HG03025 (cell line): ENCODE data around the gene PRXL2A.

Source experiments
- ATAC-seq: cut with Tn5 transposase; IDR thresholded peaks from one replicate; pipeline ENCODE4 v1.9.1; 2021; ENCODE audit warnings: mild to moderate bottlenecking, moderate library complexity; ENCODE audit not compliant: unreplicated experiment, low FRiP score

The PRXL2A gene

DNA sequence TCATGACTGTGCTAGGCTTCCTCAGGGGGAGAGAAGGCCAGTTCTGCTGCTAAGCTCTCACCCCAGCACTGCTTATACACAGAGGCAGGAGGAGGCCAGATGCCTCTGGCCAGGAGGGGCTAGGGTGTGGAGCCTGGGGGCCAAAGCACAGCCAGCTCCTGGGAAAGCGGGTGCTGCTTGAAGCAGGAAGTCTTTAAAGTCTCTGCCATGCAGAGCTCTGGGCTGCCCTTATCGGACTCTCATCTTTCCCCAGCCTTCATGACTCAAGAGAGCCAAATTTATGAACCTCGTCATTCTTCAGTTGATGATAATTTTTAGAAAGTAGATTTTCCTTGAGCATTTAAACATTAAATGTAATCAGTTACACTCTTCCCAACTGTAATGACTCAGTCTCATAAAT is 34.5 kb downstream of the PRXL2A start:
- no peak for ATAC-seq

DNA sequence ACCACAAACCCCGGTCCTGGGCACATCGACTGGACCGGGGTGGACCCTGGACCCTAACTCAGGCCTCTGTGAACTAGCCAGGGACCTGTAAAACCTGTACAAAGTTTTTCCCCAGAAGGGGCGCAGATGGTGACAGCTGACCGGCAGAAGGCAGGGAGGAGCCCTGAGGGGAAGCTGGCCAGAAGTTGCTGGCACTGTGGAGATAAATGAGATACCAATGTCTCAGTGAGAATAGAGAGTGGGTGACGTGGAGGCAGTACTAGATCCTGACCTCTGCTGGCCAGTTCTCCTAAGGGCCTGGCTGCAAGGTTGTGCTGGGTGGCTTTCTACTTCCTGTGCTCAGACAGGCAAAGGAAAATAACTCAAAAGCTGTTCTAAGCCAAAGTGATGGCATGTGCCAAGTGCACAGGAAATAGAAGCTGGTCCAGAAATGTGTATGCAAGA is 35.2 kb downstream of the PRXL2A start:
- ATAC-seq = no peak

DNA sequence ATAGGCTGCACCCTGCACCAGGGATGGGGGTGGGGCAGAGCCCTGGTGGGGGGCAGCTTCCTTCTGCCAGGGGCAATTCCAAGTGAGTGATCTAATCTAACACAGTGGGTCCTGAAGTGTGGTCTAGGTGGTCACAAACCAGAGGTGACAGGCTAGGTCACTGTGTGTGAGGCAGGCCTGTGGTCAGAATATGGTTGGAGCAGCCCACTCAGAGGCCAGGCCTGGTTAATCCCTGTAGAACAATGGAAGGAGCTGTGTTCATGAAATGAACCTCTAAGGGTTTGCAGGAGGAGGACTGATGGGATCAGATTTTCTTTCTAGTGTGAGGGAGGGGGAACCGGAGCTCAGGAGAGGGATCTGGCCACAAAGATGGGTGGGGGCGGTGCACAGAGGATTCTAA is 35.8 kb downstream of the PRXL2A start:
- no peak for ATAC-seq

DNA sequence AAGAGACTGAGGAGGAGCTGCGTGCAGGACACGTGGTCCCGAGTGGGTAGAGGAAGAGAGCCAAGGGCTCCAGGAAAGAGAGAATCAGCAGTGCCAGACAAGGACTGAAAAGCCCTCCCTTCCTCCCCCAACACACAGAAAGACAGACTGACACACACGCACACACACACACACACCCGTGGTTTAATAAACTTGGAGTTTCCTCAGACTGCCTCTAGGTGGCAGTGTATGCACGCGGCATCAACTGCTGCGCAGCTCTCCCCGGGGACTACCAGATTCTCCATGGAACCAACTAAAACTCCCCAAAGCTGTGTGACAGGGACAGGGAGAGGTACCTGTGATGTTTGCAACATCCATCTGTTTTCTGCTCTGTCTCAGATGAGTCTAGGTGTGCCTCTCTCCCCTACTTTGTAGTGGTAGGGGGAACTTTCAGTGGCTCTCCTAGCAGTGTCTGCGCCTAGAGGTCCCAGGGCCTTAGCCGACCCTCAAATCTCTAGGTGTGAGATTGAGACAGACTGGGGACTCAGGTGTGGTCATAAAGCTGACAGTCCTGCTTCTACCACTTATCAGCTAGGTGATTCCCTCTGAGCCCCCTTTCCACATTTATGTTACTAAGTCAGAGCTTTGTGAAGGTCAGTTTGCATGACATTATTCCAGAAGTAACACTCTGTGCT is 36.4 kb downstream of the PRXL2A start:
- peak; percentile 71 for ATAC-seq

DNA sequence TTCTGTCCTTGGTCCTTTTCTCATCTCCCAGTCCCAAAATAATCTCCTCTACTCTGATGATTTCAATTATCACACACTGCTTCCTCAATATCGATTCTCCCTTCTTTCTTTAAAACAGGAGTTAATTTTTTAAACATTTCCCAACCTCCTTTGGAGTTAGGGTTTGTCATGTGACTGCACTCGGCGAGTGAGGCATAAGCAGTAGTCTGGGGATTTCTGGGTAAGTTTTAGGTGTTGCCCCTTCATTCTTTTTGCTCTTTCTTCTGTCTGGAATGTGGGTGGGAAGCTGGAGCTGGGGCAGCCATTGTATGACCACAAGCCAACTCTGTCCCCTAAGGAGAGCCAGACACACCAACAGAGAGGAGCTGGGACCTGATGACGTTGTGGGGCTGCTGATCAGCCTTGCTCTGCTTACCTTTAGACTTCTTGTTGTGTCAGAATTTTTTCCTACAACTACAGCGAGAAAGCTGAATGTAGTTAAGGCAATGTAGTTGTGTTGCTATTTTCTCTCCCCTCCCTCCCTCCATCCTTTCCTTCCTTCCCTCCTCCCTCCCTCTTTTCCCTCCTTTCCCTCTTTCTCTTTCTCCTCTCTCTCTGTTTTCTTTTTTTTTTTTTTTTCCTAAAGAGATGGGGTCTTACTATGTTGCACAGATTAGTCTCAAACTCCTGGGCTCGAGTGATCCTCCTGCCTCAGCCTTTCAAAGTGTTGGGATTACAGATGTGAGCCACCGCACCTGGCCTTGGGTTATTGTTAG is 39.3 kb downstream of the PRXL2A start:
- ATAC-seq = no peak

DNA sequence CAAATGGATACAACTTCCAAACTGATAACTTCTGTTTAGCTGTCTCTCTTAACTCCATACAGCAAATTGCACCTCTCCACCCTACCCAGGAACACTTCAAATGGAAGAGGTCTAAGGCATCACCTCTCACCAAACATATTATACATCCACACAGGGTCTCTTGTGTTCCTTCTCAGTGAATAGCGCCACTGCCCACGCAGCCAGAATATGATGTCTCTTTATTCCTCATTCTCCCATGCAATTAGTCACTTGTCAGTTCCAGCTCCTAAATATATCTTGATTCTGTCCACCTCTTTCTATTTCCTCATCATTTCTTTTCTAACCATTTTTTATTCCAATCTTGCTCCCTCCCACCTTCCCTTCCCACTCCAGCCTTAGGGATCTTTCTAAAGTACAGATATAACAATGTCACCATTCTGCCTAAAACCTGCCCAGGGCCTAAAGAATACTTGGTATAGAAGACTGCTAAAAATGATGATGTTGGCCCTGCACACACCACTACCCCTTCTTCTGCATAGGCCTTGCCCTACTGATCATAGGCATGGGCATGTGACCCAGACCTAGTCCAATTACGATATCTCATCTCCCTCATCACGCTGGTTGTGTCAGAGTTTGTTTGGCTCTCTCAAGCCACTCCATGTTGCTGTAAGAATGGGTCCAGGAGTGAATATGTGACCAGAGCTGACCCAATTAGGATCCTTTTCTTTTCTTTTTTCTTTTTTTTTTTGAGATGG is 40.0 kb downstream of the PRXL2A start:
- no peak for ATAC-seq

DNA sequence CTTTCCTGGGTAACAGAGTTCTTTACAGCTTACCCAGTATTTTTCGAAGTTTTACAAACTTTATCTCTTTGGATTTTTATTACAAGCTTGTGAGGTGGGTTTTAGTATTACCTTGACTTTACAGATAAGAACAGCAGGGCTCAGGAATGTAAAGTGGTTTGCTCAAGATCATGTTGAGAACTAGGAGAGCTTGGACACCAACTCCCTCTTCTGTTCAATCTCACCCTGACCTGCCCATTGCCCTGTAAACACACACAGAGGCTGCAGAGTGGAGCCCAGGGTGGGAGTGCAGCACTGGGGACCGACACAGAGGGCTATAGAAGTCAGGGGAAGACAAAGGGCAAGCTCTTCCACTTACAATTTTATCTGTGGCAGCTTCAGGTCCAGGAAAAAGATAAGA is 41.2 kb downstream of the PRXL2A start:
- no peak for ATAC-seq

DNA sequence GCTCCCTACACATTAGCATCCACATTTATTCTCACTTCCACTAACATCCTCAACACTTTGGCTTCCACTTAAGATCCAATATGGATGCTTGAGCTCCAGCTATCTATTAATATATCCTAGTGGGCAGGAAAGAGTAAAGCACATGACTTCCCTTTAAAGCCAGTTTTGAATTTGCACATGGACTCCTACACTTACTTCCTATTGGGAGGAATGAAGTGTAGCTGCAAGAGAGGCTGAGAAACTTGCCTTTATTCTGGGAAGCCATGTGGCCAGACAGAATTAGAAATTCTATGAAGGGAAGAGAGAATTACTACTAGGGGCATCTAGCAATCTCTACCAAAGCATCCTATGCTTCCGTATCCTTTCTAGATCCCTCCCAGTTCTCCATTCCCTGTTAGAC is 42.8 kb downstream of the PRXL2A start:
- ATAC-seq = no peak

DNA sequence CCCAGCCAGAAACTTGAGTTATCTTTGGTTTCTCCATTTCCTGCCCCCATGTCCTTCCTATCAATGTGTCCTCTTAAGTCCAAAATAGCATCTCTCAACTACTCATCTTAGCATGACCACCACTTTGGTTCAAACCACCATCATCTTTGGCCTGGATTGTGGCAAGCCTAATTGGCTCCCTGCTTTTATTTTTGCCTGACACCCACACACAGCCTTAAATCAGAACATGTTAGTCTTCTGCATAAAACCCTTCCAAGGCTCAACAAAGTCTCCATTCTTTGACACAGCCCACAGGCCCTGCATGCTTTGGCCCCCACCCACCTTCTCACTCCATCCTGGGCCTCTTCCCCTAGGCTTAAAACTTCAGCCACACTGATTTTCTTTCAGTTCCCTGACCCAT is 43.7 kb downstream of the PRXL2A start:
- ATAC-seq = no peak

DNA sequence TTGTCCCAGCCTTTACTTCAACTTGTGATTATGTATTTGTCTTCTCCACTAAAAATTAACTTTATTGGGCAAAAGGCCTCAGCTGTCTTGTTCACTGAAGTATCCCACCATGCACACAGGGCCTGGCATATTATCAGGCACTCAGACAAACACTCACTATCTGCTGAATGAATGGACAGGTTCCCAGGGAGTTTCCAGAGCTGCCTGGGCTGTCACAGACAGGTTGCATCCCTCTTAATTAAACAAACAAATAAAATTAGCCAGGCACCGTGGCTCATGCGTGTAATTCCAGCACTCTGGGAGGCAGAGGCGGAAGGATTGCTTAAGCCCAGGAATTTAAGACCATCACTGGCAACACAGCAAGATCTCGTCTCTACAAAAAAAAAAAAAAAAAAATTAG is 44.3 kb downstream of the PRXL2A start:
- ATAC-seq = no peak

DNA sequence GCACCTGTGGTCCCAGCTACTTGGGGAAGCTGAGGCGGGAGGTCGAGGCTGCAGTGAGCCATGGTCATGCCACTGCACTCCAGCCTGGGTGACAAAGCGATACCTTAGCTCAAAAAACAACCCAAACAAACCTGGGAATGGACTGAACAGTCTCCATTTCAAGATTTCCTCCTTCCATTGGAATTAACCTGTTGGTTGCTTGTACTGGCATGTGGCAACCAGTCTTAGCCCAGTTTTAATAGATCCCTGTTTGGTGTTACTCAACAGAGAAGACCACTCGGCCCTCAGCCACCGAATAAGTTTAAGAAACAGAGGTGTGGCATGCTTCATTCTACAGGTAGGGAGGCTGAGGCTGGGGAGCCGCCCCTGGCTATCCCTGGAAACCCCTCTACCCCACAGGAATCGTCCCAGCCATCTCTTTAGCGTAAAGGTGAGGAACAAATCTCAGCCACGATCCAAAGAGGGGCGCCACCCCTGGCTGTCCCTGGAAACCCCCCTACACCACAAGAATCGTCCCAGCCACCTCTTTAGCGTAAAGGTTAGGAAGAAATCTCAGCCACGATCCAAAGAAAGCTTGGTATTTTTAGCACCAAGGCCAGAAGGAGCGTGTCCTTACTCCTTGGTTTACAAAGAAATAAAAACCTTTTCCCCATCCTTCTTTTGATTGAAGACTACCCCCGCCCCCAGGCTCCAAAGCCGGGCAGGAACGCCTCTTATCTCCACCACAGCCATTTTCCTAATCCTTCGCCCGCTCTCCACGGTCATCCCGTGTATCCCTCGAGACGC is 44.9 kb downstream of the PRXL2A start:
- ATAC-seq = no peak

DNA sequence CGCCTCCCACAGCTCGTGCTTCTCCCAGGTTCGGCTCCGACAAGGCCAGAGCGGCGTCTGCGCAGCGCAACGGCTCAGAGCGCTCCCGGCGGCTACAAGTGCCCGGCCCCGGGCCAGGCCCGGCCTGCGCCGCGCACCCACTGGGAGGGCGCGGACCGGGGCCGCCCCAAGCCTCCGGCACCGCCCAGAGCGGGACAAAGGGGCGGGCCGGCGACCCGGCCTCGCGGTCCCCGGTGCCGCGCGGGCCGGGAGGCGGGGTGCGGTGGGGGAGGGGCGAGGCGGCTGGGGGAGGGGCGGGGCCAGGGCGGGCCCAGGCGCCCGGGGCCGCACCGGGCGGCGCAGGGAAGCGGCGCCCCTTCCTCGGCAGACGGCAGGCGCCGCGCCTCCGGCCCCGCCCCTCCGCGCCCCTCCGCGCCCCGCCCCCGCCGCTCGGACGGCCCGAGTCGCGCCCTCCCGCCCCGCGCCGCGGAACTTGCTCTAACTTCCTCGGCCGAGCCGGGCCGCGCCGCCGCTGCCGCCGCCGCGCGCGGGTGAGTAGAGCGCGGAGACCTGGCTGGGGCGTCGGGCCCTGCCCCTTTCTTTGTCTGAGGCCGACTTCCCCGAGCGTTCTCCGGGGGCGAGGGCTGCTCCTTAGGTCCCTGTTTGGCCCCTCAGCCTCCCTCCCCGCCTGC is 45.6 kb downstream of the PRXL2A start, which contains the start of gene TSPAN14:
TSS of gene TSPAN14 (plus strand) at position 469 of the 671 bp plus-strand sequence. CDS start 34,924 bp downstream, outside the sequence.
- peak; percentile 46 for ATAC-seq

DNA sequence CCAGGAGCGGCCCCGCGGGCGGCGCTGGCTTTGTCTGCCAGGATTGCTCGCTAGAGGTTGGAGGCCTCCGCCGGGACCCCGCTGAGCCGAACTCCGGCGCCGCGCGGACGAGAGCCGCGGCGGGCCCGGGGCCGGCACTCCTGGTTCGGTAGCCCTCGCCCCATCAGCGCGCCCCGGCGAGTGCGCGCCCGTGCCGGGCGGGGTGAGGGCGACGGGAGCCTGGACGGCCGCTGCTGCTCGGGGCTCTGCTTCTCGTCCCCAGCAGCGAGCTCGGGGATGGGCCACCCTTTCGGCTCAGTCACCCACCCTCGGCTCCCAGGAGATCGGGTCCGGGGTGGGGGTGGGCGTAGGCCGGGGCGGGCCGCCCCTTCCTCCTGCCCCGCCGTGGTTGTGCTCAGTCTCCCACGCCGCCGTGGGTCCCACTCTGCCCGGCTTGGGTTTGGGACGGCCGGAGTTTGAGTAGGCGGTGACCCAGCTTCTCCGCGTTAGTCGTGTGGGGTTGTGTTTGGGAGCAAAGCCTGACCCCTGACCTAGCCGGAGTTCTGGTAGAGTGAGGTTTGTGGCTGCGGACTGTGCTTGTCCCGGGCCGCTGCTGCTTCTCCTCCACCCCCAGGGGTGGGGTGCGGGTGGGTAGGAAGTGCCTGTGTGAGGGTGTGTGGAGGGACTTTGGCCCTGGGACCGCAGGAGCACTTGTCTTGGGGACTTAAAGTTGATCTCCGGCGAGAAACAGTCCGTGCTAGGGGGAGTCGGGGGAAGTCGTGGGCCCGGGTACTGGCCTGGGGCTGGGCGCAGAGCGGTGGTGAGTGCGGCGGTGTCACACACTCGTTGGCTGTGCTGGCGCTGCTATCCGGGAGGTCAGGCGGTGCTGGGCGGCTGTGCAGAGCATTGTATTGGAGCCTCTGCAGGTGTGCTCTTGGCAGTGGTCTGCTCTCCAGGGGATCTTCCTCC is 46.4 kb downstream of the PRXL2A start:
- ATAC-seq = peak; percentile 22

DNA sequence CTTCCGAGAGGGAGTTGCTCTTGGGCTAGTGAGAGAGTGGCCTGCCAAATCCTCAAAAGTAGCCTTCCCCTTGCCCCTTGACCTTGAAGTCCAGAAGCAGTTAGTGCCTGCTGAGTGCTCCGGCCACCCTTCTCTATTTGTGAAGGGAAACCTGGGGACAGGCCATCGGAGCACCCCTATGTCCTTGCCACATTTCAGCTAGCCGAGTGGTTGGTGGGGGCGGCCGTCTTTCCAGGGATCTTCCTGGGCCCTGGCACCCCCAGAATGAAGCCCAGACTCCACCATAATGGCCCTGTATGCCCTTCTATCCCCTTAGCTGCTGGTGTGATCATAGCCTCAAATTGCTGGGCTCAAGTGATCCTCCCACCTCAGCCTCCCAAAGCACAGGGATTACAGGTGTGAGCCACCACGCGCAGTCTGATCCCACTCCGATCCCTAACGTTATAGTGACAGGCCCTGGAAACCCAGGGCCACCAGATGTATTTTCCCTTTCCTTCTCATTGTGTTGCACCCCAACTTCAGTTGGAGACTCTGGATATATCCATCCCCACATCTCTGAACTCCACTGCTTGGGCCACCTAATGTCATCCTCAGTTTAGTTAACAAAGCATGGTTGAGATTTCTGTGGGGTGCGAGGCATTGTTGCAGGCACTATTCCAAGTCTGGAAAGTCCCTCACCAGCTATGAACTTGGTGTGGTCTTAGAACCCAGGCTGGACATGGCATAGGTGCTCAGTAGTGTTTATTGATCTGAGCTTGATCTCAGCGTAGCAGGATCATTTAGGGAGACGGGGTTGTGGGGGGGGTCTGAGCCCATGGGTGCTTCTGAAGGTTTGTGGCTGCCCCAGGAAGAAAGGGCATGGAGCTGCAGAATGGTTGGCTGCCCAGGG is 47.4 kb downstream of the PRXL2A start:
- ATAC-seq = no peak

DNA sequence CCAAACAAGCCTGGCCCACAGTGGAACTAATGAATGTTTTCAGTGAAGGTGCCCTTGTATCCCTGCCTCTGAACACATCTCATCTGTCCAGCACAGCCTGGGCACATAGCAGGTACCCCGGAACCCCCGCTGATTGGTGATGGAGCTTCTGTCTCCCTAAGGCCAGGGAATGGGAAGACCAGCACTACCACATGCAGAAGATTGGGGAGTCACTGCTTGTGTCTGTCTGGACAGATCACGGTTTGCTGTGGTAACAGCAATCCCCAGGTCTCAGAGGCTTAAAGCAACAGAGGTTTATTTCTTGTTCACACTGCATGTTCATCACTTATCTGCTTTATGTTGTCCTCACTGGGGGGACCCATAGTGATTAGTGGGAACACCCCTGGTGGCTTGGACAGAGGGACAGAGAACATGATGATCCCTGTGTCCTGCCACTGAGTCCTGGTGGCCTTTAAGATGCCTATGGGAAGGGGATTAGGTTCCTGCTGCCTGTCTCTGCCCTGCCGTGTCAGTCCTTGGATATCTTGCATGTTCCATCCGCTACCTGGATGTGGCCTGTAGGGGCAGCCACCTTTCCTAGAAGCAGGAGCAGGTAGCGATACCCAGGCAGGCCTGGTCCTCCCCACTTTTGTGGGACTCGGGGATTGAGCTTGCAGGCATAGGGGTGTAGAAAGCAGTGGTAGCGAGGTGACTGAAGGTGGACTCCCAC is 49.4 kb downstream of the PRXL2A start:
- no peak for ATAC-seq

DNA sequence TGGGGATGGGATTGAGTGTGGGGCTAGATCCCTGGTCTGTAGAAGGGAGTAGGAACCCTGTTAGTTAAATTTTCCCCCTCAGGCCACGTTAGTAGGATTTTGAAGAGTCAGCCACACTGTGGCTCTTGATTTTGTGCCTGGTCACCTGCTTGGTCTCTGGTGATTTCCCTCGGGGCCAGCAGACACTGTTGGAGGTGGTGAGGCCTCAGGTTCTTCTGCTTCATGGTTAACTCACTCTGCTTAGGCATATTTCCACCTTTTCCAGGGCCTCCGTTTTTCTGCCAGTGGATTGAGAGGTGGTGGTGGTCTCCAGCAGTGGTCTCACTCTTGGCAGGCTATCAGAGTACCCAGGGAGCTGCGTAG is 49.9 kb downstream of the PRXL2A start:
- no peak for ATAC-seq

DNA sequence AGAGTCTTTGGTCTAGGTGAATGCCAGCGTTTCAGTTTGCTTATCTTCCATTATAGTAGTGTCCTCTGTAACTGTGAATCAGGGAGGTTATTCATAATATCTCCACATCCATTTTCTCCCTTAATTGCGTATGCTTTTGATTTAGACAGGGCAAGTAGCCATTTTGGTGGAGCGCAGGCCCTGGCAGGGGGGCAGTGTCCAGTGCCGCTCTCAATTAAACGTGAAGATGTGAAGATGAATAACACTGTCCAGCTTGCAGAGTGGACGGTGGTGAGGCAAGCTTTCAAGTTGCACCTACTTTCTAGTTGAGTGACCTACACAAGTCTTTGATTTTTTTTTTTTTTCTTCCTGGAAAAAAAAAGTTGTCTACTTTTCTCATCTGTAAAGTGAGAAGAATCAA is 50.3 kb downstream of the PRXL2A start:
- ATAC-seq = no peak
